Mesodermal cell (in vitro differentiated cells): Measurements from ENCODE around the gene CALHM1.

ENCODE experiments used
- H3K27ac ChIP-seq: 2 replicates; pipeline ENCODE4 v1.7.0; 2013; ENCODE audit warnings: mild to moderate bottlenecking, low read depth, low read length, moderate library complexity; ENCODE audit not compliant: severe bottlenecking
- H3K36me3 ChIP-seq: 2 replicates; pipeline ENCODE4 v1.7.1; 2013; ENCODE audit warnings: mild to moderate bottlenecking, low read length, moderate library complexity; ENCODE audit not compliant: control insufficient read depth, insufficient read depth
- H3K4me1 ChIP-seq: one replicate; pipeline ENCODE4 v1.7.1; 2013; ENCODE audit warnings: mild to moderate bottlenecking, low read length; ENCODE audit not compliant: insufficient read depth, control insufficient read depth, poor library complexity, severe bottlenecking
- H3K4me3 ChIP-seq: 2 replicates; pipeline ENCODE4 v1.7.0; 2013; ENCODE audit warnings: low read length, control low read depth, mild to moderate bottlenecking; ENCODE audit not compliant: insufficient read depth, poor library complexity, severe bottlenecking; ENCODE audit errors: extremely low read depth
- H3K9me3 ChIP-seq: 2 replicates; pipeline ENCODE4 v1.7.1; 2013; ENCODE audit warnings: mild to moderate bottlenecking, low read length, moderate library complexity; ENCODE audit not compliant: control insufficient read depth
- WGBS, 2 experiments: methylation state at CpG; one replicate each; pipeline ENCODE4 v1.1.5; 2013; ENCODE audit warnings: missing lambda C conversion rate in 2 of 2; ENCODE audit not compliant: insufficient coverage in 2 of 2; 5-methylcytosine and 5-hydroxymethylcytosine counted together

CALHM1 gene

DNA sequence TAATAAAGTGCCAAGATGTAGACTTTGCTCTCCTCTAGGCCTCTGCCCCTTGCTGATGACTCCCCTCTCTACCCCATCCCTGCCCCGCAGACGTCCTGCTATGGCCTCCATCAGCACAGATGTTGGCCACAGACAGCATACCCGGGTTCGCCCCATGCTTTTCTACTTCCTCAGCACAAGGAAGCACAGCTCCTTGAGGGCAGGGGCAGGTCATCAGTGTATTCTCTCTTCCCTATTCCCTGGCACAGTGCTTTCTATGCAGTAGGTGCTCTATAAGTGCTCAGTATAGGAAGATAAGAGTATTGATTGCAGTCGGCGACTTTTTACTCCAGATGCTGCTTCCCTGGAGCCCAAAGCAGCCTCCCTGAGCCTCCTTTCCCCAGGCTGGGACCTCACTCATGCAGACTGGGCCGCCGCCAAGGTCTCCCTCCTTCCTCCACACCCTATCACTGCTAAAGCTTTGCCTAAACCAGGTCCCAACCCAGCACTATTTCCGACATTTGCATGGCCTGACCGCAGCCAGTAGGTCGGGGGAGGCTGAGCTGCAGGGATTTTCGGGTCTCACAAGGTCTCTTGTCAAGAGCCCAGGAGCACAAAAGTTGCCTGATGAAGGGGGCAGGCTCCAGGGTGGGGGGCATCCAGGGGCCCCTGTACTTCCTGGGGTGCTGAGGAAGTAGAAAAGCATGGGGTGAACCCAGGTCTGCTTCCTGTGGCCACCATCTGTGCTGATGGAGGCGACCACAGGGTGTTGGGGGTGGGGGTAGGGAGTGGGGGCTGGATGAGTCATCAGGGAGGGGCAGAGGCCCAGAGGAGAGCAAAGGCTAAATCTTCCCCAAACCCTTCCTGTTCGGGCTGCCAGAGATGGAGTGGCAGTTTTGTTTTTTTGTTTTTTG lies 12.3 kb upstream of the CALHM1 start:
- H3K4me3 ChIP-seq: no peak overlapping the region
- H3K27ac ChIP-seq: no peak overlapping the region
- WGBS, 2 experiments: 60 to 88% methylated on average over 7 to 13 of the region's 14 CpGs
- peaks cover 13% of the 10 kb centered on the region for H3K4me1 ChIP-seq
- H3K36me3 ChIP-seq: no peaks in the 10 kb centered on the region
- no peaks in the 10 kb centered on the region for H3K9me3 ChIP-seq

DNA sequence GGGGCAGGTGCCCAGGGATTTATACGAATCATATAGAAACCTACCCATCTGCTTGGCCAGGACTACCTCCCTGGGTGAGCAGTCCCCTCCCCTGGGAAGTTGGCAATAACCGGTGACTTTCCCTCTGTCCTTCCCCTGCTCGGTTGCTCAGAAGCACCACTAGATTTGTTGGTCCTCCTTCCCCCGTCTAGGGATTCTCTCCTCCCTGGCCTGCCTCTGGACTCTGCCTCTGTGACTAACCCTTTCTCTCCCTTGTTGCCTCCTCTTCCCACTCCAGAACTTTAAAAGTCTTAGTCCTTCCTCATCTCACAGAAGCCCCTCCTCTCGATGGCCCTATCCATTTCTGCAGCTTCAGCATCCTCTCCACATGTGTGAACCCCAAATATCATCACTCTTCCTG lies 10.5 kb upstream of the CALHM1 start:
- Histone ChIP-seq H3K4me3 (no peak overlapping the region), H3K27ac (no peak overlapping the region), H3K4me1 (peaks cover 13% of the 10 kb centered on the region), H3K36me3 (no peaks in the 10 kb centered on the region), H3K9me3 (no peaks in the 10 kb centered on the region)
- whole genome bisulfite sequencing, 2 experiments: 82 to 91% methylated on average over 5 of the region's 5 CpGs

DNA sequence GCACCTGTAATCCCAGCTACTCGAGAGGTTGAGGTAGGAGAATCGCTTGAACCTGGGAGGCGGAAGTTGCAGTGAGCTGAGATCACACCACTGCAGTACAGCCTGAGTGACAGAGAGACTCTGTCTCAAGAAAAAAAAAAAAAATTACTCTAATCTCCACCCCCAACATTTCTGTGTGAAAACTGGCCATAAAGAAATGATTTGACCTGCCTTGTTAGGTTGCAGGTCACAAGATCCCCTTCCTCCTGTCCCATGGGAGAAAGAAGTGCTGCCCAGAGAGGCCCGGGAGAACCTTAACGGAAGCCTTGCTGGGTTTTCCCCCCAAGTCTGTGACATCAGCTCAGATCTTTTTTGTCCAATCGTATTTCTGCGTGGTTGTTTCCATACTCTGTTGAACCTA lies 8.7 kb upstream of the CALHM1 start:
- no peak overlapping the region for H3K27ac ChIP-seq
- no peaks in the 10 kb centered on the region for H3K36me3 ChIP-seq
- WGBS, 2 experiments: 94 to 96% methylated on average over 4 to 7 of the region's 7 CpGs
- H3K4me1 ChIP-seq: peaks cover 13% of the 10 kb centered on the region
- no peak overlapping the region for H3K4me3 ChIP-seq
- no peaks in the 10 kb centered on the region for H3K9me3 ChIP-seq

DNA sequence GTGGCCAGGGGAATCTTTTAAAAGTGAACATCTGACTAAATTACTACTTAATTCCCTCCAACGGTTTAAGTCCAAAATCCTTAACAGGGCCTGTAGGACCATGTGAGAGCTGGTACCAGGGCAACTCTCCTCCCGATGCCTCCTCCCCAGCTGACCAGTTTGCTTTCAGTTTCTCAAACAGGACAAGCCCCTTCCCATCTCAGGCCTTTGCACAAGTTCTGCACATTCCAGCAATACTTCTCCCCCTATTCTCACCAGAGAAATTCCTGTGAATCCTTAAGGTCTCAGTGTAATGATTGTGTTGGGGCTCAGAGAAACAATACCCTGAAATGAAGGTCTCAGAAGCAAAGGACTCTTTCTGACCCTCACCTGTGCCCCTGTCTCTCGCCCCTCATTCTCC lies 8.0 kb upstream of the CALHM1 start:
- peaks cover 8% of the 10 kb centered on the region for H3K4me1 ChIP-seq
- no peak overlapping the region for H3K27ac ChIP-seq
- no peak overlapping the region for H3K4me3 ChIP-seq
- WGBS, 2 experiments: 88 to 95% methylated on average over 3 of the region's 3 CpGs
- no peaks in the 10 kb centered on the region for H3K9me3 ChIP-seq
- H3K36me3 ChIP-seq: no peaks in the 10 kb centered on the region

- no peak overlapping the region for H3K4me3 ChIP-seq
- WGBS, 2 experiments: 94 to 96% methylated on average over 11 to 12 of the region's 14 CpGs
- H3K9me3 ChIP-seq: no peaks in the 10 kb centered on the region
- peaks cover 4% of the 10 kb centered on the region for H3K4me1 ChIP-seq
- H3K36me3 ChIP-seq: no peaks in the 10 kb centered on the region
- no peak overlapping the region for H3K27ac ChIP-seq
Observed at GRCh38 chr10:103465411-103466179, 6.9 kb upstream of the CALHM1 start.

- Histone ChIP-seq H3K9me3 (no peaks in the 10 kb centered on the region), H3K36me3 (no peaks in the 10 kb centered on the region), H3K4me1 (peaks cover 4% of the 10 kb centered on the region), H3K27ac (no peak overlapping the region), H3K4me3 (no peak overlapping the region)
- WGBS, 2 experiments: 87 to 100% methylated on average over 3 to 4 of the region's 4 CpGs
Observed at GRCh38 chr10:103463499-103463898, 4.8 kb upstream of the CALHM1 start.

GRCh38 chr10:103459615-103460014 lies 915 bp upstream of the CALHM1 start:
- Histone ChIP-seq H3K27ac (no peak overlapping the region), H3K4me3 (no peak overlapping the region), H3K9me3 (no peaks in the 10 kb centered on the region), H3K36me3 (no peaks in the 10 kb centered on the region), H3K4me1 (no peaks in the 10 kb centered on the region)
- 90 to 93% methylated on average over 2 to 3 of the region's 4 CpGs for WGBS, 2 experiments

DNA sequence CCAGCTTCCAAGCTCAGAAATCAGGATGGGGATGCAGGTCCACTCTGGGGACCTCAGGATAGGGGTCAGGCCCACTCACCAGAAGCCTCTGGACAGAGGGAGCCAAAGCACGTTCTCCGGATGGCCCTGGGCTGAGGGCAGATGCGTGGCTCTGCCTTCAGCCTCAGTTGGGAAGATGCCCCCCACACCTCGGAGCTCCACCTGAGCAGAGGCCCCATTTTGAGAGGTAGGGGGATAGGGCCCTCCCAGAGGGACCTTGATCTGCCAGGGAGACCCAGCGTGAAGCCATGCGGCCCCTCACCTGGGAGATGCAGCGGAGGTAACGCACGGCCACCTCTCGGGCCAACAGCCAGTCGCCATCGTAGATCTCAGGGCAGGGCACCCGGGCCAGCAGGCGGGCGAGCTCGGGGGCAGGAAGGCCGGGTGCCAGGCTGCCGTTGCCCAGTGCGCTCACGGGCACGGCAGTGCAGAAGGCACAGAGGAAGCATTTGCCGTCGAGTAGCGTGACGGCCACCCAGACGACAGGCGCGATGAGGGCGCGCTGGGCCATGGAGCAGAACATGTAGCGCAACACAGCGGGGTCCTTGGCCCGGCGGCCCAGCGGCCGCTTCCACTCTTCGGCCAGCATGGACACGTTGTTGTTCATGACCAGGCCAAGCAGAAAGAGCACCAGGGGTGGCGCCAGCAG lies 660 bp downstream of the CALHM1 start:
- Histone ChIP-seq H3K9me3 (no peaks in the 10 kb centered on the region), H3K27ac (no peak overlapping the region), H3K4me1 (no peaks in the 10 kb centered on the region), H3K4me3 (no peak overlapping the region), H3K36me3 (no peaks in the 10 kb centered on the region)
- 93 to 94% methylated on average over 36 to 39 of the region's 39 CpGs for WGBS, 2 experiments

- Histone ChIP-seq H3K27ac (no peak overlapping the region), H3K4me3 (no peak overlapping the region), H3K4me1 (no peaks in the 10 kb centered on the region), H3K36me3 (no peaks in the 10 kb centered on the region), H3K9me3 (no peaks in the 10 kb centered on the region)
- WGBS, 2 experiments: 86% methylated on average over 4 to 5 of the region's 8 CpGs
Observed at GRCh38 chr10:103457176-103457712, 1.5 kb downstream of the CALHM1 start.

GRCh38 chr10:103456074-103456660 lies 2.5 kb downstream of the CALHM1 start:
- Histone ChIP-seq H3K4me1 (peaks cover 2% of the 10 kb centered on the region), H3K4me3 (no peak overlapping the region), H3K9me3 (no peaks in the 10 kb centered on the region), H3K27ac (no peak overlapping the region), H3K36me3 (no peaks in the 10 kb centered on the region)
- WGBS, 2 experiments: 92 to 94% methylated on average over 7 to 9 of the region's 9 CpGs
